Psoas muscle (tissue), 8 donors: ENCODE data around the gene C1S. TPM values are rescaled to one million over a fixed set of nuclear protein-coding genes. Genes with fewer than 3 reads are reported as not detected.

Experiments
- ATAC-seq, 4 donors: fragments of 200-7000 bp; cut with Tn5 transposase; one replicate each; pipeline ENCODE4 v1.9.1; 2020; ENCODE audit warnings: moderate library complexity in 3 of 4, mild to moderate bottlenecking in 2 of 4
- DNase-seq, 2 donors: peaks; one replicate each; pipeline ENCODE4 v3.0.0-alpha.2; 2020
- H3K27ac ChIP-seq: fragments of 200-600 bp; one replicate; pipeline ENCODE4 v1.8.0; 2022
- H3K27me3 ChIP-seq, 3 donors: fragments of 200-600 bp in 1 of 3; one replicate each; pipeline versions ENCODE4 v1.6.1 to v1.8.0; 2013 to 2022; ENCODE audit warnings: low read length in 2 of 3, mild to moderate bottlenecking in 2 of 3, moderate library complexity in 1 of 3; ENCODE audit not compliant: insufficient read depth in 3 of 3
- H3K36me3 ChIP-seq, 2 donors: fragments of 200-600 bp in 1 of 2; one replicate each; pipeline versions ENCODE4 v1.6.1 to v1.8.0; 2013 to 2022; ENCODE audit warnings: low read depth in 1 of 2, mild to moderate bottlenecking in 1 of 2, moderate library complexity in 1 of 2; ENCODE audit not compliant: insufficient read depth in 1 of 2
- H3K4me1 ChIP-seq: fragments of 200-600 bp; one replicate; pipeline ENCODE4 v1.8.0; 2022
- H3K4me3 ChIP-seq: fragments of 200-600 bp; one replicate; pipeline ENCODE4 v1.8.0; 2022; ENCODE audit warnings: mild to moderate bottlenecking
- H3K9me3 ChIP-seq: fragments of 200-600 bp; one replicate; pipeline ENCODE4 v1.8.0; 2022
- CTCF ChIP-seq: fragments of 200-600 bp; IDR thresholded peaks from one replicate; pipeline ENCODE4 v1.8.0; 2022; ENCODE audit warnings: antibody characterized with exemption
- WGBS, 3 donors: extraction: QIAGEN DNeasy Blood & Tissue Kit; methylation state at CpG; one replicate each; pipeline versions ENCODE4 v1.1.6 to v1.1.7; 2013; 5-methylcytosine and 5-hydroxymethylcytosine counted together
- intact Hi-C, 2 donors: fragments of 100-400 bp; cut with DNase I; formaldehyde crosslinking; loops; one replicate each; pipeline versions ENCODE4 v1.11.0 to v1.14.2; 2022
- polyA plus RNA-seq, 3 donors: library from polyadenylated mRNA; stranded (reverse); fragments of 200-250 nt; gene quantifications; one replicate each; pipeline ENCODE4 v1.2.3, GENCODE V29; 2013
- total RNA-seq, 4 donors: library from RNA; stranded (reverse); fragmentation: NEBNext Ultra II Directional in 2 of 4; extraction: Animal tissue kit (Norgen Biotek cat#: 25700) in 2 of 4; gene quantifications; one replicate each; pipeline versions ENCODE4 v1.2.1 to v1.2.4, GENCODE V29; 2021 to 2023
- donor health status: healthy with polysubstance abuse.
- donor health status: DM: no; HTN: no; CAD: no; lungs with moderate emphysema.
- donor health status: Bipolar disorder and iron deficiency.
- donor health status: healthy.
- donor health status: DM: yes; HTN: yes; CAD: no.
- donor health status: DM: no; HTN: no; CAD: no.
- donor health status: DM: no; HTN: no; CAD: no.
- donor health status: DM: yes; HTN: yes; CAD: no.

The C1S gene
- total and polyA plus RNA-seq, 7 donors: 35.9 to 98.5 (median 49.0) TPM

GRCh38 chr12:7067096-7067495, 6.6 kb downstream of the C1S start:
- DNase-seq (no peak), ATAC-seq (no peak)
- H3K27me3 ChIP-seq: no peaks in the 10 kb centered on the region
- no peak overlapping the region for H3K4me3 ChIP-seq
- intact Hi-C loops: no loop called here
- peak overlapping the region; percentile 84 for H3K27ac ChIP-seq
- peaks cover 31% of the 10 kb centered on the region for H3K4me1 ChIP-seq
- H3K36me3 ChIP-seq: peaks cover 0 to 74% of the 10 kb centered on the region in 2 donors
- no peaks in the 10 kb centered on the region for H3K9me3 ChIP-seq
- WGBS, 3 donors: 80 to 82% (median 82%) methylated on average over 7 of the region's 7 CpGs
- no peak for TF ChIP-seq CTCF

GRCh38 chr12:7068240-7068993, 7.9 kb downstream of the C1S start:
- H3K9me3 ChIP-seq: no peaks in the 10 kb centered on the region
- WGBS, 3 donors: 22 to 37% (median 24%) methylated on average over 11 of the region's 11 CpGs
- H3K4me3 ChIP-seq: no peak overlapping the region
- DNase-seq (peak; percentile 69 to 91), ATAC-seq (peak; percentile 98 to 99 (median 98))
- H3K27ac ChIP-seq: peak overlapping the region; percentile 84
- H3K36me3 ChIP-seq: peaks cover 0 to 62% of the 10 kb centered on the region in 2 donors
- intact Hi-C loops: no loop called here
- H3K27me3 ChIP-seq: no peaks in the 10 kb centered on the region
- no peak for TF ChIP-seq CTCF
- H3K4me1 ChIP-seq: peaks cover 31% of the 10 kb centered on the region

- DNase-seq (no peak), ATAC-seq (peak in 3 of 4 donors; percentile 21 to 36 (median 23))
- Histone ChIP-seq H3K9me3 (no peaks in the 10 kb centered on the region), H3K27ac (peak overlapping the region; percentile 84), H3K36me3 (peaks cover 0 to 56% of the 10 kb centered on the region in 2 donors), H3K27me3 (no peaks in the 10 kb centered on the region), H3K4me1 (peaks cover 31% of the 10 kb centered on the region), H3K4me3 (no peak overlapping the region)
- 26 to 44% (median 34%) methylated on average over 2 of the region's 2 CpGs for WGBS, 3 donors
- no peak for TF ChIP-seq CTCF
- intact Hi-C loops: no loop called here
Observed at GRCh38 chr12:7068994-7069346, 8.5 kb downstream of the C1S start.

- ATAC-seq: no peak
- Histone ChIP-seq H3K9me3 (no peaks in the 10 kb centered on the region), H3K36me3 (peaks cover 0 to 52% of the 10 kb centered on the region in 2 donors), H3K27ac (peak overlapping the region; percentile 84), H3K4me1 (peaks cover 31% of the 10 kb centered on the region), H3K27me3 (no peaks in the 10 kb centered on the region), H3K4me3 (no peak overlapping the region)
- 77 to 85% (median 82%) methylated on average over 6 of the region's 6 CpGs for WGBS, 3 donors
- DNase-seq: peak in 1 of 2 donors; percentile 45
- intact Hi-C loops: no loop called here
- TF ChIP-seq CTCF: no peak
Observed at GRCh38 chr12:7069386-7069785, 8.9 kb downstream of the C1S start.

GRCh38 chr12:7072035-7072434, 11.5 kb downstream of the C1S start:
- Histone ChIP-seq H3K4me1 (peaks cover 31% of the 10 kb centered on the region), H3K27me3 (no peaks in the 10 kb centered on the region), H3K4me3 (no peak overlapping the region), H3K36me3 (peaks cover 0 to 25% of the 10 kb centered on the region in 2 donors), H3K9me3 (no peaks in the 10 kb centered on the region), H3K27ac (no peak overlapping the region)
- no peak for ATAC-seq
- TF ChIP-seq CTCF: no peak
- whole genome bisulfite sequencing, 3 donors: 86 to 95% (median 92%) methylated on average over 6 of the region's 6 CpGs
- DNase-seq: no peak
- intact Hi-C loops: no loop called here
